Left cardiac atrium (tissue), 4 donors: Measurements from ENCODE around the gene STAMBPL1. TPM values are rescaled to one million over a fixed set of nuclear protein-coding genes. Genes with fewer than 3 reads are reported as not detected.
"Not testable (repeated sequence)": the region's sequence is repeated elsewhere in the genome, so short reads cannot be mapped to it uniquely, and the experiment has no call there.

ENCODE experiments used
- ATAC-seq, 2 donors: fragments of 200-7000 bp; cut with Tn5 transposase; one replicate each; pipeline ENCODE4 v1.9.1; 2020; ENCODE audit warnings: mild to moderate bottlenecking in 2 of 2, moderate library complexity in 2 of 2
- DNase-seq: peaks from one replicate; pipeline ENCODE4 v3.0.0-alpha.2; 2020
- intact Hi-C, 2 donors: fragments of 100-400 bp; cut with DNase I; formaldehyde crosslinking; loops; one replicate each; pipeline versions ENCODE4 v1.14.1 to v1.15.1; 2022 to 2023
- total RNA-seq, 2 donors: library from RNA; stranded (reverse); fragmentation: NEBNext Ultra II Directional; extraction: Animal tissue kit (Norgen Biotek cat#: 25700); gene quantifications; one replicate each; pipeline ENCODE4 v1.2.1, GENCODE V29; 2021
- donor health status: DM: no; HTN: yes; CAD: no.
- donor health status: DM: no; HTN: yes; CAD: no; lungs with severe emphysema.
- donor health status: DM: yes; HTN: yes; CAD: no.
- donor health status: Dilated cardiomyopathy.

Gene STAMBPL1
- total RNA-seq, 2 donors from 2014 or later = 7.8 to 8.1 TPM

- DNase-seq = no peak
- intact Hi-C loops = no loop called here
- no peak for ATAC-seq
Measured at GRCh38 chr10:88852327-88852726, 27.7 kb upstream of the STAMBPL1 start.

DNA sequence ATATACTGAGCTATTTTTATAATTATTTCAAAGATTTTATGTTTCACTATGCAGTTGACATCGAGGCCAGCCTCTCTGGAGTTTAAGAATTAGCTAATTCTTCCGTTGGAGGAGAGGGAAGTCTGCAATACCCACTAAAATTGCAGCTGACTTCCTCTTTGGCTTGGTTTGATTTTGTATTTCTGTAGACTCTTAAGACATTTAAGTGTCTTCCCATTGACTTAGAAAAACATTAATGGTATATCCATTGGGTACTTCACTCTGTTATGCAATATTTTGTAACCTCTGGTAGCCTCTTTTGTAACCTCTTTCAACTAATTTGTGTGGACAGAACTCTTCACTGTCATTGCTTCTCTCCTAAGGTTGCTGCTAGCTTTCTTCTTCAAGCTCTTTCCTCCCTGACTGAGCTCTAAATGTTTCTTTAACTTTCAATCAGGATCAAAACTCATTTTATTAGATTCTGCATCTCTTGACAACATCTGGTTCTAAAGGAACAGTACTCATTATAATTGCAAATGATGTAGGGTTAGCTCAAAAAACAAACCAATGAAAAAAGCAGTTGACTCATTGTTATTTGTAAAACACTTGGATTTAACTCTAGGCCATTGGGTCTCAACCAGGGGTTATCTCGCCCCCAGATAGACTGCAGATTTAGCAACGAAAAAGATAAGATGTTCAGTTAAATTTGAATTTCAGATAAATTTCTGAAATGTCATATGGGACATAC, 26.7 kb upstream of the STAMBPL1 start:
- peak; percentile 28 to 47 for ATAC-seq
- DNase-seq = no peak
- intact Hi-C loops = no loop called here

GRCh38 chr10:88854684-88855083, 25.4 kb upstream of the STAMBPL1 start:
- intact Hi-C loops = no loop called here
- ATAC-seq (no peak), DNase-seq (no peak)

DNA sequence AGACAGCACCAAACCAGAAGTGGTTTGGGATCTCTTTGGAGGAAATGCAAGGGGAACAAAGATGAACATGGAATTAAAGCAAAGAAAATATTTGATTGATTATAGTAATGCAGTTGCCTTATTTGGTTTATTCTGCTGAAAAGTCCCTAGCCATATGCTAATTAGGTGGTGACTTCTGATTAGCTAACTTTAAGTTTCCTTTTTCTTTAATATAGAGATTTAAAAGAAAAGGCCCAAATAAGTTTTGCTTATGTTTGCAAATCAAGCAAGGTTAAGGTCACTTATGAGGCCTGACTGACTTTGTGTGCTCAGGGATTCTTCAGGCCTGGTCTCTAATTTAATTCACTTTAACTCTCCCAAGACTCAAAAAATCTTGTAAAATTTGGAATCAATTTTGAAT, 22.2 kb upstream of the STAMBPL1 start:
- no peak for DNase-seq
- intact Hi-C loops = no loop called here

GRCh38 chr10:88858491-88858890, 21.6 kb upstream of the STAMBPL1 start:
- intact Hi-C loops = no loop called here
- ATAC-seq = peak in 1 of 2 donors; percentile 25

More for the DNA sequence above, 22.2 kb upstream of the STAMBPL1 start:
- ATAC-seq = no peak

GRCh38 chr10:88861036-88861435, 19.0 kb upstream of the STAMBPL1 start:
- no peak for ATAC-seq
- DNase-seq = no peak

More at GRCh38 chr10:88858491-88858890, 21.6 kb upstream of the STAMBPL1 start:
- DNase-seq = no peak

DNA sequence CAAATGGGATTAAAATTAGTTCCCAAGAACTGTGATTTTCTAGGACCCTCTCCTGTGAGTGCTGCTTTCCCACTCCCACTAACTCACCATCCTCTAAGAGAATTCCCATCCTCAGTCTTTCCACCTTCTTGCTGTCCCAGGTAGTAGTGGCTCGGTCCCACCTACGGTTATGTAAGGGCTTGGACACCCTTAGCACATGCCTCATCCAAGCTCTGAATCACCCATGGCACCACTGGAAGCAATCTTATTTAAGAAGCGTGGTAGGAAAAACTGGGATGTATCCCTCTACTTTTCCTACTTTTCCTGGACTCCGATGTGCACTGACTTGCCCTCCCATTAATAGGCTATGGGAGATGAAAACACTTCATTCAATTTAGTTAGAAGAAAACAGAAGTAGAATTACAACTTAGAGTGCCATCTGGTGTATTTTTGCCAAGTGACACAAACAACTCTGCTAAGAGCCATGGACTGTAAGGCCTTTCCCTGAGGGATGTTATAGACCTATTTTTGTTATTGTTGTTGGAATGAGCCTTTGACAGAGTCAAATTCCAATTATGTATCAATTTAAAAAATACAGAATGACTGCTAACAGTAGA, 14.7 kb upstream of the STAMBPL1 start:
- ATAC-seq = peak; percentile 17 to 47
- intact Hi-C loops = no loop called here
- no peak for DNase-seq

More at GRCh38 chr10:88861036-88861435, 19.0 kb upstream of the STAMBPL1 start:
- intact Hi-C loops = no loop called here

DNA sequence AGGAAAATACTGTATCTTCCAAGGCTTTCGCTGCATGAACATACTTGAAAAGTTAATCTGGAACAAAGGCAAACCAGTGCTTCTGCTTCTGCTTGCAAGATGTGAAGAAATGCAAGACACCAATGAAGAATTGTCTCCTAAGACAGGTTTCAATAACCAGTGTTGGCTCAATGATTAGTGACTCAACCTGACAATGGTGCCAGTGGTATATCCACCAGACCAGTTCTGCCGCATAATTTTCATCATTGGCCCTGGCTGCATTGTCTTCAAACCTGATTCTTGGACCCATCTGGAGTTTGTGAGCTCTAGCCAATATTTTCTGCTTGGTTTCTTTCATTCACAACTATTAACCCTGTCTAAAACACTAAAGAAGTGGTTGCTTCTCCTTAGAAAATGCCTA, 13.6 kb upstream of the STAMBPL1 start:
- DNase-seq = no peak
- intact Hi-C loops = no loop called here
- ATAC-seq = no peak

GRCh38 chr10:88870089-88870488, 10.0 kb upstream of the STAMBPL1 start:
- no peak for DNase-seq
- no peak for ATAC-seq
- intact Hi-C loops = no loop called here

DNA sequence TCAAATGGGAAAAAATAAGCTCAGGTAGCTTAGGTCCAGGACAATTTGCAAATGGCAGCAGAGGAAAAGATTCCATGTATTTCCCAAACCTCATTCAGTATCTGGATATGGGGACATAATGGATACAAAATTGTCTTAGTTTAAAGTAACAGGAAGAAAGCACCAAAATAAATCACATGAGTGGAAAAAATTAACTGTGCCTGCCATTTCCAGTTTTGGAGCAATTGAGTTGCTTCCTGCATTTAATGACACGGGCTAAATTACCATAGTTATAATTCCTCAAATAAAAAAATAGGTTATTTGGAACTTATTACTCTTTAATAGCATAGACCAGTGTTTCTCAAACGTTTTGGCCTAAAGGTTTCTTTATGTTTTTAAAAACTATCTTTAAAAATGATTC, 6.3 kb upstream of the STAMBPL1 start:
- intact Hi-C loops = no loop called here
- DNase-seq (no peak), ATAC-seq (no peak)

- DNase-seq (no peak), ATAC-seq (no peak)
- intact Hi-C loops = no loop called here
Measured at GRCh38 chr10:88874281-88874680, 5.8 kb upstream of the STAMBPL1 start.

GRCh38 chr10:88875081-88875480, 5.0 kb upstream of the STAMBPL1 start:
- intact Hi-C loops = loop anchor here in 1 of 2 donors (5.0 kb wide), 1 partner anchor 38 kb away; no protein-coding TSS in a partner anchor
- DNase-seq = no peak
- ATAC-seq = no peak

GRCh38 chr10:88877298-88877697, 2.7 kb upstream of the STAMBPL1 start:
- intact Hi-C loops = loop anchor here in 1 of 2 donors (5.0 kb wide), 1 partner anchor 40 kb away; no protein-coding TSS in a partner anchor
- no peak for ATAC-seq
- DNase-seq = no peak

- ATAC-seq (peak; percentile 97 to 98), DNase-seq (peak; percentile 89)
- intact Hi-C loops = loop anchor here in 1 of 2 donors (5.0 kb wide), 1 partner anchor 52 kb away; no protein-coding TSS in a partner anchor
Measured at GRCh38 chr10:88880282-88881076, 434 bp downstream of the STAMBPL1 start.

- ATAC-seq (no peak), DNase-seq (no peak)
- intact Hi-C loops = loop anchor here in 1 of 2 donors (5.0 kb wide), 1 partner anchor 51 kb away; no protein-coding TSS in a partner anchor
Measured at GRCh38 chr10:88881320-88881719, 1.3 kb downstream of the STAMBPL1 start.

DNA sequence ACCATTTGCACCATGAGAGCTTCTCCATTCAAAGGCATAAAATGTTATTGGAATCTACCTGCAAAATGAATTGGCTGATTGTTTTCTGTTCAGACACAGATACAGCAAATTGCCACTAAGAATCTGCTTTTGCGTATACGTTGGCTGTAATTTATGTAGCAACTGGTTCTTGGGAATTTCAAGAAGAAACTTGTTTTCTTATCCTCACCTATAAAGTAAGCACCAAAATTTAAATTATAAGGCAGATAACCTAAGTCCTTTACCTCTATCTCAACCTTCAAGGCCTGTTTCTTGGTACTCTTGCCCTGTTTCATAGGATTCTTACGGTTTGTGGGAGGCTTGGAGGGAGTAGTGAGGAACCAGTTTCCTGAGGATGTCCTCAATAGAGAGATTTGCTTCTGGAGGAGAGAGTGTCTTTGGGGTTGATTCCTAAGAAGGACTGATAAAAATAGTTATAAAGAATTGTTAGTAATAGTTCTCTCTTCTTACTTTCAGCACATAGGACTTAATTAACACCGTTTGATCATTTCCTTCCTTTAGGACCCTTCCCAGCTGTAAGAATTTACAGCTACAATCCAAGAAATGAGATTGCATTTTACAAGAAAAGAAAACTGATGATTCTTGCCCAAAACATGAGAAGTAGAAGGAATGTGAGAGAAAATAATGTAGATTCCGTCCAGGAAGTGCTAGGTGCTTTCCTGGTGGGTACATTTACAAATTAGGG, 2.0 kb downstream of the STAMBPL1 start:
- ATAC-seq = no peak
- DNase-seq = no peak
- intact Hi-C loops = loop anchor here in 1 of 2 donors (5.0 kb wide), 1 partner anchor 50 kb away; no protein-coding TSS in a partner anchor

DNA sequence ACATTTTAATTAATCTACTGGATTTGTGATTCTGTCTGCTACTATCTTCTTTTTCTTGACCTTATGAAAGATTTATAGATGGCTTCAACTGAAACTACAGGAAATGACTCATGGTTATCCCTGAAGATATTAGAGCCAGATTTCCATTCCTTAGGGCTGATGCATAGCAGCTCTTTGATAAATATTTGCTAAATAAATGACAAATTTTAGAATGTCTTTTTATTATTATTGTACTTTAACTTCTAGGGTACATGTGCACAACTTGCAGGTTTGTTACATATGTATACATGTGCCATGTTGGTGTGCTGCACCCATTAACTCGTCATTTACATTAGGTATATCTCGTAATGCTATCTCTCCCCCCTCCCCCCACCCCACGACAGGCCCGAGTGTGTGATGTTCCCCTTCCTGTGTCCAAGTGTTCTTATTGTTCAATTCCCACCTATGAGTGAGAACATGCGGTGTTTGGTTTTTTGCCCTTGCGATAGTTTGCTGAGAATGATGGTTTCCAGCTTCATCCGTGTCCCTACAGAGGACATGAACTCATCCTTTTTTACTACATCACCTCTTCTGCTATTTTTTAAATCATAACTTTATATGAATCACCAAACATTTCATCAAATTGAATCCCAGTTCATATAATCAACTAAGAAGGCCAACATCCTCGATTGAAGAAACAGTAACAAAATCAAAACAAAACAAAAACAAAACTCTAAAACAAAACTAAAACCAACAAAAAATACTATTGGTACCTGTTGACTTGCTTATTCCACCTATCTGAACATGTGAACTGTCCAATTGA, 2.8 kb downstream of the STAMBPL1 start:
- ATAC-seq, DNase-seq: not testable (repeated sequence)
- intact Hi-C loops = loop anchor here in 1 of 2 donors (5.0 kb wide), 1 partner anchor 49 kb away; no protein-coding TSS in a partner anchor

DNA sequence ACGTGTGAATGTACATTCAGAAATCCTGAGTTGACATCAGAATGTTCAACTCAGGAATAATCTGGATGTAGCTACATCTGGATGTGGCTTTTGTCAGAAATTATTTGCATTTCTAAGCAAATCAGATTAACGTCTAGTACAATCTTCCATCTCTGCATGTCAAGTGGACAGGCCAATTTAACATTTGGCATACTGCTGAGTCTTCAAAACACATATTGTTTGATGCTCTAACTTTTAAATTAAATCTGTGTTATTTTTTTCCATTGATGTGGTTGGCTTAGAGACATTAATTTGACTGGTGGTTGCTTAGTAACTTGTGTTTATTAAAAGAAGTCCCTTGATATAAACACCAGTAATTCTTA, 3.4 kb downstream of the STAMBPL1 start:
- intact Hi-C loops = loop anchor here in 1 of 2 donors (5.0 kb wide), 1 partner anchor 49 kb away; no protein-coding TSS in a partner anchor
- no peak for DNase-seq

More for the DNA sequence above, 3.4 kb downstream of the STAMBPL1 start:
- ATAC-seq = no peak
